ENCODE results near the gene CCDC85C.

The CCDC85C gene

GRCh38 chr14:99480917-99481744 lies 122.9 kb downstream of the CCDC85C start, which contains the start of gene CCNK:
CCNK (plus strand) TSS chr14:99481409; CDS start chr14:99492678, 11,269 bp downstream.
- TF ChIP-seq CTCF (conservative IDR thresholded peaks at IDR 0.05; ENCODE audit: low read depth, low read length): no peak
- peak within 1 kb of the TSS; percentile 99 for H3K4me3 ChIP-seq (ENCODE audit: low read length)
- DNase-seq (ENCODE audit: low read depth): peak; percentile 98

- no peak for TF ChIP-seq CTCF (conservative IDR thresholded peaks at IDR 0.05; ENCODE audit: low read depth, low read length)
- DNase-seq (ENCODE audit: low read depth): no peak
- peak within 1 kb of the TSS; percentile 99 for H3K4me3 ChIP-seq (ENCODE audit: low read length)
Observed at GRCh38 chr14:99479906-99480869, 123.8 kb downstream of the CCDC85C start, which contains the start of gene SETD3. SETD3 (minus strand) TSS chr14:99480859; CDS start chr14:99465805, 15,054 bp downstream.

GRCh38 chr14:99479160-99479905 lies 124.7 kb downstream of the CCDC85C start:
- peak overlapping the region; percentile 73 for H3K4me3 ChIP-seq (ENCODE audit: low read length)
- DNase-seq (ENCODE audit: low read depth): no peak
- no peak for TF ChIP-seq CTCF (conservative IDR thresholded peaks at IDR 0.05; ENCODE audit: low read depth, low read length)

- no peak for TF ChIP-seq CTCF (conservative IDR thresholded peaks at IDR 0.05; ENCODE audit: low read depth, low read length)
- DNase-seq (ENCODE audit: low read depth): no peak
- H3K4me3 ChIP-seq (ENCODE audit: low read length): no peak overlapping the region
Observed at GRCh38 chr14:99478128-99478527, 125.9 kb downstream of the CCDC85C start.

GRCh38 chr14:99476864-99477263 lies 127.1 kb downstream of the CCDC85C start:
- no peak overlapping the region for H3K4me3 ChIP-seq (ENCODE audit: low read length)
- TF ChIP-seq CTCF (conservative IDR thresholded peaks at IDR 0.05; ENCODE audit: low read depth, low read length): no peak
- no peak for DNase-seq (ENCODE audit: low read depth)

- no peak overlapping the region for H3K4me3 ChIP-seq (ENCODE audit: low read length)
Observed at GRCh38 chr14:99475660-99476059, 128.3 kb downstream of the CCDC85C start.

More at GRCh38 chr14:99475660-99476059, 128.3 kb downstream of the CCDC85C start:
- no peak for DNase-seq (ENCODE audit: low read depth)
- no peak for TF ChIP-seq CTCF (conservative IDR thresholded peaks at IDR 0.05; ENCODE audit: low read depth, low read length)
